Activated naive CD8-positive, alpha-beta T cell (primary cell): ENCODE measurements around the gene KDM3B.
A peak's percentile ranks its signal among the peaks of the same experiment; 100 is the strongest.
"Not testable (repeated sequence)": the region's sequence is repeated elsewhere in the genome, so short reads cannot be mapped to it uniquely, and the experiment has no call there.

Source experiments
- H3K27ac Mint-ChIP-seq: one replicate; pipeline ENCODE4 v1.8.0; 2021; ENCODE audit warnings: mixed read lengths
- H3K27me3 Mint-ChIP-seq: one replicate; pipeline ENCODE4 v1.8.0; 2021; ENCODE audit warnings: mixed read lengths
- H3K36me3 Mint-ChIP-seq: one replicate; pipeline ENCODE4 v1.8.0; 2021; ENCODE audit warnings: mixed read lengths
- H3K4me1 Mint-ChIP-seq: one replicate; pipeline ENCODE4 v1.8.0; 2021; ENCODE audit warnings: low read depth, mixed read lengths
- H3K4me3 Mint-ChIP-seq: one replicate; pipeline ENCODE4 v1.8.0; 2021; ENCODE audit warnings: mild to moderate bottlenecking, mixed read lengths
- H3K9me3 Mint-ChIP-seq: one replicate; pipeline ENCODE4 v1.8.0; 2021; ENCODE audit warnings: low read depth, mixed read lengths

Gene KDM3B

DNA sequence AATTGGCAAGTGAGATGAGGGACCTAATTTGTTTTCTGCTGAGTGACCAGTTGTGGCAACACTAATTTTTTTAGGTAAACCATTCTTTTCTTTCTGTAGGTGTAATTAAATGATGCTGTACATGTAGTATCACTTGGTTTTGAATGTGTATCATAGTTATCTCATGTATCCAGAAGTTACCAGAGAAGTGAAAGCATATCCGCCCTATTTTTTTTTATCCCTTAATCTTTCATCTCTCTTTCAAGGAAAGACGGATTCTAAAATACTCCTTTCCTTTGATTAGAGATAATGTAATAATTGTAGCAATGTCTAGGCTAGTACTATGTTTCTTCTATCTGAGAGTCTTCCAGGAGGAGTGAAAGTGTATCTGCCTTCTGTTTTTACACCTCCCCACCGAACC lies 7.1 kb downstream of the KDM3B start:
- Mint-ChIP-seq H3K36me3 (peaks cover 8% of the 10 kb centered on the region), H3K4me3 (no peak overlapping the region), H3K4me1 (peaks cover 55% of the 10 kb centered on the region), H3K27ac (no peak overlapping the region), H3K27me3 (no peaks in the 10 kb centered on the region), H3K9me3 (no peaks in the 10 kb centered on the region)

GRCh38 chr5:138360941-138361452 lies 8.5 kb downstream of the KDM3B start:
- peak overlapping the region; percentile 75 for H3K27ac Mint-ChIP-seq
- H3K4me1 Mint-ChIP-seq = peaks cover 47% of the 10 kb centered on the region
- no peaks in the 10 kb centered on the region for H3K9me3 Mint-ChIP-seq
- H3K4me3 Mint-ChIP-seq = no peak overlapping the region
- H3K36me3 Mint-ChIP-seq = peaks cover 8% of the 10 kb centered on the region
- no peaks in the 10 kb centered on the region for H3K27me3 Mint-ChIP-seq

DNA sequence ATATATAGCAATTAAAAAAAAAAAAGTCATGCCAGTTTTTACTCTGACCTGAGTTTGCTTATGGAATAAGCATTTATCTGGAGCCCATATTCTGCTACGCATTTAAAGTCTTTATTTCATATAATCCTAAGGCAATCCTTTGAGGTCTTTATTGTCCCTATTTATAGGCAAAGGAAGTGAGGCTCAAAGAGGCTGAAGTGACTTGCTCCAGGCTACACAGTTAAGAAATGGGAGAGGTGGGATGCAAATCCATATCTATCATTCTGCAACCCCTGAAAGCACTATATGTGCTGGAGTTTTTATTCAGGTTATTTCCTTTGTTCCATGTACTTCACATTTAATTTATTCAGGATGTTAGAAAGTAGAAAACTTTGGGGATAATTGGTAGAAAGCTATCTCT lies 12.1 kb downstream of the KDM3B start:
- Mint-ChIP-seq H3K4me3 (no peak overlapping the region), H3K4me1 (peaks cover 66% of the 10 kb centered on the region), H3K9me3 (no peaks in the 10 kb centered on the region), H3K27ac (no peak overlapping the region), H3K36me3 (peaks cover 6% of the 10 kb centered on the region), H3K27me3 (no peaks in the 10 kb centered on the region)

DNA sequence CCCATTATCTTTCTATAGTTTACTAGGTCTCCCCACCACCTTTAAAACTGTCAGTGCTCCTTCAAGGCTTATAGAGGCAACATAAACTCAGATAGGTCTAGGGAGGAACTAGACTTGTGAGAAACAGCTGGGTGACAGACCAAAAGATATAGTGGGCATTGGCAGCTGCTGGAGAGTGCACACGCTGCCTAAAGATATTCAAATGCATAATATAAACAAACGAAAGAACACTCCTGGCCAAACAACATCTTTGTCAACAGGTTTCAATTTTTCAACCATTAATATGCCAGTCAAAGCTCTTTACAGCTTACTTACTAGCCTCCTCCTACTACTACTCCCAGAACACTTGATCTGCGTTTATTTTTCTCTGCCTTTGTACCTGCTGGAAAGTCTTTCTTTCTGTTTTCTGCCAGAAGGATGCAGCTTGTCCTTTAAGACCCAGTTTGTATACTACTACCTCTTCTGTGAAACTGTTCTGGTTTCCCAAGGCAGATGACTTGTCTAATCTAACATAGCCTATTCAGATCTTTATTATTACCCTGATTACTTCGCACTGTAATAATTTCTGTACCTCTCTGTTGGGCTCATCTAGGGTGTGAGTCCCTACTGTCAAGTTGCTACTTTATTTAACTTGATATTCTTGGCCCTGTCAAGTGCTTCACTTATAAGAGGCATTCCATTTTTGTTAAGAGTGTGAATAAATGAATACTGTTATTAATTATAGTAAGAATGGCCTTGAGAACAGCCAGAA lies 14.3 kb downstream of the KDM3B start:
- no peak overlapping the region for H3K4me3 Mint-ChIP-seq
- H3K27me3 Mint-ChIP-seq = no peaks in the 10 kb centered on the region
- no peak overlapping the region for H3K27ac Mint-ChIP-seq
- H3K9me3 Mint-ChIP-seq = no peaks in the 10 kb centered on the region
- peaks cover 57% of the 10 kb centered on the region for H3K4me1 Mint-ChIP-seq
- peaks cover 3% of the 10 kb centered on the region for H3K36me3 Mint-ChIP-seq

DNA sequence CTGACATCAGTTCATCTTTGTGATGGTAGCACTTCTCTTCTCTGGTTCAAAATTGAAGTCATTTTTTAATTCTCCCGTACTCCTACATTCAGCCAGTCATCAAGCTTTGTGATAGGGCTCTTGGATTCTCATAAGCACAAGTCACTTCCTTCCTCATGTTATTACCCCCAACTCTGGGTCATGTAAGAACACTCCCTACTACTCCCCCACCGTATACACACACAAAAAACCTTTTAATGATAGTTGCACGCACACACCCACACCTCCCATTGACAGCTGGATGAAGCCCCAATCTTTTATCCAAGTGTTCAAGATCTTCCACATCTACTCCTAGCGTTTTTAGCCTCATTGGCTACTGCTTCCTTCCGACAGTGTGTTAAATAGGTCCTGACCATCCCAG lies 16.8 kb downstream of the KDM3B start:
- peaks cover under 1% of the 10 kb centered on the region for H3K36me3 Mint-ChIP-seq
- no peak overlapping the region for H3K4me3 Mint-ChIP-seq
- peak overlapping the region; percentile 54 for H3K27ac Mint-ChIP-seq
- H3K9me3 Mint-ChIP-seq = no peaks in the 10 kb centered on the region
- no peaks in the 10 kb centered on the region for H3K27me3 Mint-ChIP-seq
- H3K4me1 Mint-ChIP-seq = peaks cover 53% of the 10 kb centered on the region

DNA sequence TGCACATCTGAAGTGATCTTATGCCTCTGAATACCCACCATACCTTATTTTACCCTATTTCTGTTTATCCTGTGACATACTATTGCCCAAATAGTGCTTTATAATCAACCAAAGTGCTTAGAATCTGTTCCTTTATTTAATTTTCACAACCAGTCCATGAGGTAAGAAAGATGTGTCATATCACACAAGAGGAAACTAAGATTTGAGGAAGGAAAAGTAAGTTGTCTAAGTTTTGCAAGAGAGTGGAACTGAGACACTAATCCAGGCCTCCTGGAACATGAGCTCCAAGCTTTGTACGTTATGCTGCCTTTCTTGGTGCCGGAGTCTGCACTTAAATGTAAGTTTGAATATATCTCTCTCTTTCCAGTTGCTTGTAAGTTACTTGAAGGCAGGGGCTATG lies 17.2 kb downstream of the KDM3B start:
- Mint-ChIP-seq H3K27me3 (no peaks in the 10 kb centered on the region), H3K36me3 (no peaks in the 10 kb centered on the region), H3K27ac (peak overlapping the region; percentile 31), H3K9me3 (no peaks in the 10 kb centered on the region), H3K4me1 (peaks cover 48% of the 10 kb centered on the region), H3K4me3 (no peak overlapping the region)

DNA sequence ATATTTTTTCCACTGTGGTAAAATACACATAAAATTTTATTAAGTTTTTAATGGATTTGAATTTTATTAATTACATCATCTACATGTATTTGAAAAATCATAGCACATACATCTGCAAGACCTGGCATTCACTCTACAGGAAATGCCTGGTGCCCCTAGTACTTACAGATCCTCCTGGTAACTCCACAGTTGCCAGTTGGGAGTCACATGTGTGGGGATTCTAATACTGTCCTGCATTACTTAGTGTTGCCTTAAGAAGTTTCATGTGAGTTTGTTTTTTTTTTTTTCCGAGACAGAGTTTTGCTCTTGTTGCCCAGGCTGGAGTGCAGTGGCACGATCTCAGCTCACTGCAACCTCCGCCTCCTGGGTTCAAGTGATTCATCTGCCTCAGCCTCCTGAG lies 18.1 kb downstream of the KDM3B start:
- no peaks in the 10 kb centered on the region for H3K27me3 Mint-ChIP-seq
- H3K4me3 Mint-ChIP-seq = no peak overlapping the region
- peaks cover 44% of the 10 kb centered on the region for H3K4me1 Mint-ChIP-seq
- no peaks in the 10 kb centered on the region for H3K36me3 Mint-ChIP-seq
- H3K9me3 Mint-ChIP-seq = no peaks in the 10 kb centered on the region
- H3K27ac Mint-ChIP-seq = no peak overlapping the region

GRCh38 chr5:138371454-138371853 lies 19.0 kb downstream of the KDM3B start:
- Mint-ChIP-seq H3K27ac (no peak overlapping the region), H3K4me3 (no peak overlapping the region), H3K9me3 (no peaks in the 10 kb centered on the region), H3K4me1 (peaks cover 38% of the 10 kb centered on the region), H3K27me3 (no peaks in the 10 kb centered on the region), H3K36me3 (no peaks in the 10 kb centered on the region)

GRCh38 chr5:138372225-138372624 lies 19.7 kb downstream of the KDM3B start:
- Mint-ChIP-seq H3K27me3 (no peaks in the 10 kb centered on the region), H3K4me3 (no peak overlapping the region), H3K9me3 (no peaks in the 10 kb centered on the region), H3K27ac (no peak overlapping the region), H3K36me3 (peaks cover 2% of the 10 kb centered on the region), H3K4me1 (peaks cover 31% of the 10 kb centered on the region)

- Mint-ChIP-seq H3K27me3 (no peaks in the 10 kb centered on the region), H3K27ac (no peak overlapping the region)
Measured at GRCh38 chr5:138372653-138373052, 20.2 kb downstream of the KDM3B start.

GRCh38 chr5:138382347-138382746 lies 29.9 kb downstream of the KDM3B start:
- H3K36me3 Mint-ChIP-seq = peaks cover 6% of the 10 kb centered on the region
- H3K9me3 Mint-ChIP-seq = no peaks in the 10 kb centered on the region
- no peak overlapping the region for H3K4me3 Mint-ChIP-seq
- H3K27ac Mint-ChIP-seq = no peak overlapping the region
- no peaks in the 10 kb centered on the region for H3K27me3 Mint-ChIP-seq
- H3K4me1 Mint-ChIP-seq = no peaks in the 10 kb centered on the region

More at GRCh38 chr5:138372653-138373052, 20.2 kb downstream of the KDM3B start:
- peaks cover 31% of the 10 kb centered on the region for H3K4me1 Mint-ChIP-seq
- peaks cover 2% of the 10 kb centered on the region for H3K36me3 Mint-ChIP-seq
- no peak overlapping the region for H3K4me3 Mint-ChIP-seq
- H3K9me3 Mint-ChIP-seq = no peaks in the 10 kb centered on the region

DNA sequence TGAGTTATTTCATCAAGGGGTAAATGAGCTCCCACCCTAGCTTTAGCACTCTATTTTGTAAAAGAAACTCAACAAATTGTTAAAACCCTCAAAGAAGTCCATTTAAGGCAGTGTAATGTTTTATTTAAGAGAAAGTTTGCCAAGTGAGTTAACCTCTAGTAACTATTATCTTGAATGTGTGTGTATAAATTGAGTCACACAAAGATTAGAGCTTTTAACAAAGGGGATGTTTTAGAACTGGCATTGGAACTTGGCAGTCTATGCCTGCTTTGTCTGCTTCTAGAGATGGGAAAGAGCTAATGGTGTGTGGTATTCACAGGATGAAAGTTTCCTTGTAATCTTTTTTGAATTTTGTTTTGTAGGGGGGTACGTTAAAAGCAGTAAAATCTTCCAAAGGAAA lies 33.2 kb downstream of the KDM3B start:
- no peaks in the 10 kb centered on the region for H3K27me3 Mint-ChIP-seq
- H3K36me3 Mint-ChIP-seq = peaks cover 6% of the 10 kb centered on the region
- no peak overlapping the region for H3K4me3 Mint-ChIP-seq
- H3K9me3 Mint-ChIP-seq = no peaks in the 10 kb centered on the region
- no peak overlapping the region for H3K27ac Mint-ChIP-seq
- no peaks in the 10 kb centered on the region for H3K4me1 Mint-ChIP-seq

DNA sequence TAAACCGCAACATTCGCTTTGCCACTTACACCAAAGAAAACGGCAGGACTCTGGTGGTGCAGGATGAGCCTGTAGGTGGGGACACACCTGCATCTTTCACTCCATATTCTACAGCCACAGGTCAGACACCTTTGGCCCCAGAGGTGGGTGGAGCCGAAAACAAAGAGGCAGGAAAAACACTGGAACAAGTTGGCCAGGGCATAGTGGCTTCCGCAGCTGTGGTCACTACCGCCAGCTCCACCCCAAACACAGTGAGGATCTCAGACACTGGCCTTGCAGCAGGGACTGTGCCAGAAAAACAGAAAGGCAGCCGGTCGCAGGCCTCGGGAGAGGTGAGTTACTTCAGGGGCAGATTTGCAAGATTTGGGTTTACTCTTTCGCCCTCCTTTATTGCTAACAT lies 33.8 kb downstream of the KDM3B start:
- no peak overlapping the region for H3K27ac Mint-ChIP-seq
- peaks cover 6% of the 10 kb centered on the region for H3K36me3 Mint-ChIP-seq

GRCh38 chr5:138389332-138389731 lies 36.8 kb downstream of the KDM3B start:
- Mint-ChIP-seq H3K27me3 (no peaks in the 10 kb centered on the region), H3K4me1 (no peaks in the 10 kb centered on the region), H3K9me3 (no peaks in the 10 kb centered on the region), H3K27ac (no peak overlapping the region), H3K4me3 (no peak overlapping the region), H3K36me3 (peaks cover 5% of the 10 kb centered on the region)

More for the DNA sequence above, 33.8 kb downstream of the KDM3B start:
- Mint-ChIP-seq H3K4me1 (no peaks in the 10 kb centered on the region), H3K27me3 (no peaks in the 10 kb centered on the region), H3K4me3 (no peak overlapping the region), H3K9me3 (no peaks in the 10 kb centered on the region)

DNA sequence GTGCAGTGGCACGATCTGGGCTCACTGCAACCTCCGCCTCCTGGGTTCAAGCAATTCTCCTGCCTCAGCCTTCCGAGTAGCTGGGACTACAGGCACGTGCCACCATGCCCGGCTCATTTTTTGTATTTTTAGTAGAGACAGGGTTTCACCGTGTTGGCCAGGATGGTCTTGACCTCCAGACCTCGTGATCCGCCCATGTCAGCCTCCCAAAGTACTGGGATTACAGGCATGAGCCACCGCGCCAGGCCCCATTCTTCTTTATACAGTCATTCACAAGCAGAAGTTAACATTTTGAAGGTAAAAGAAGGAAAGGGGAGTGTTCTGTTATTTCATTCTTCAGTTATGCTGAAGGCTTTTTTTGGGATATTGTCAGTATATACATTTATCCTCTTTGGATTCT lies 37.4 kb downstream of the KDM3B start:
- not testable (repeated sequence) for H3K27ac Mint-ChIP-seq, H3K4me3 Mint-ChIP-seq, H3K27me3 Mint-ChIP-seq, H3K9me3 Mint-ChIP-seq, H3K36me3 Mint-ChIP-seq, H3K4me1 Mint-ChIP-seq

- no peaks in the 10 kb centered on the region for H3K27me3 Mint-ChIP-seq
- no peaks in the 10 kb centered on the region for H3K4me1 Mint-ChIP-seq
- no peak overlapping the region for H3K4me3 Mint-ChIP-seq
- no peak overlapping the region for H3K27ac Mint-ChIP-seq
- no peaks in the 10 kb centered on the region for H3K9me3 Mint-ChIP-seq
- H3K36me3 Mint-ChIP-seq = peaks cover 6% of the 10 kb centered on the region
Measured at GRCh38 chr5:138391859-138392386, 39.4 kb downstream of the KDM3B start.
